DND-41 (cell line): ENCODE results near the gene ALDH16A1.

Experiments
- ATAC-seq: fragments of 200-7000 bp; cut with Tn5 transposase; 3 replicates; pipeline ENCODE4 v1.9.1; 2021; ENCODE audit warnings: low read depth; ENCODE audit not compliant: insufficient read depth
- DNase-seq: peaks from one replicate; pipeline ENCODE4 v3.0.0-alpha.2; 2020
- H2AFZ ChIP-seq: 2 replicates; pipeline ENCODE4 v1.6.0; 2012; ENCODE audit warnings: low read depth, low read length
- H3K27ac ChIP-seq: 2 replicates; pipeline ENCODE4 v1.5.1; 2012; ENCODE audit warnings: low read length, inconsistent platforms
- H3K27me3 ChIP-seq: fragments of 200-600 bp; sonication (generic); 2 replicates; pipeline ENCODE4 v1.6.0; 2012; ENCODE audit warnings: low read length, mild to moderate bottlenecking, inconsistent platforms; ENCODE audit not compliant: insufficient read depth, poor library complexity
- H3K36me3 ChIP-seq: 2 replicates; pipeline ENCODE4 v1.5.1; 2012; ENCODE audit warnings: low read length, inconsistent platforms; ENCODE audit not compliant: insufficient read depth
- H3K4me1 ChIP-seq: 2 replicates; pipeline ENCODE4 v1.5.1; 2012; ENCODE audit warnings: mild to moderate bottlenecking, low read length; ENCODE audit not compliant: insufficient read depth
- H3K4me2 ChIP-seq: 2 replicates; pipeline ENCODE4 v1.6.0; 2012; ENCODE audit warnings: mild to moderate bottlenecking, moderate library complexity, low read length, inconsistent platforms; ENCODE audit not compliant: insufficient read depth
- H3K4me3 ChIP-seq, 2 experiments: fragments of 200-600 bp in 1 of 2; shearing (Covaris generic) in 1 of 2; 2 replicates each; pipeline ENCODE4 v1.5.1; 2012 to 2016; ENCODE audit warnings: inconsistent platforms in 2 of 2, low read length in 2 of 2, mild to moderate bottlenecking in 2 of 2, low read depth in 1 of 2, moderate library complexity in 1 of 2
- H3K79me2 ChIP-seq: 2 replicates; pipeline ENCODE4 v1.6.0; 2012; ENCODE audit warnings: low read length, inconsistent platforms; ENCODE audit not compliant: insufficient read depth
- H3K9ac ChIP-seq: 2 replicates; pipeline ENCODE4 v1.6.0; 2012; ENCODE audit warnings: low read depth, mild to moderate bottlenecking, inconsistent platforms, low read length, moderate library complexity
- H3K9me3 ChIP-seq: 2 replicates; pipeline ENCODE4 v1.5.1; 2012; ENCODE audit warnings: low read length, moderate library complexity, mild to moderate bottlenecking, inconsistent platforms; ENCODE audit not compliant: insufficient read depth, severe bottlenecking
- H4K20me1 ChIP-seq: 2 replicates; pipeline ENCODE4 v1.6.0; 2012; ENCODE audit warnings: low read length; ENCODE audit not compliant: insufficient read depth
- CTCF ChIP-seq: IDR thresholded peaks from 2 replicates; pipeline ENCODE4 v1.5.1; 2012; ENCODE audit warnings: borderline replicate concordance, low read length, moderate library complexity, mild to moderate bottlenecking; ENCODE audit not compliant: poor library complexity, severe bottlenecking; ENCODE audit errors: extremely low read depth
- EZH2 ChIP-seq: IDR thresholded peaks from 3 replicates; pipeline ENCODE4 v1.6.1; 2012; ENCODE audit warnings: borderline replicate concordance, low read depth, mild to moderate bottlenecking, moderate library complexity, low read length, inconsistent platforms; ENCODE audit not compliant: severe bottlenecking

ALDH16A1 gene

GRCh38 chr19:49486232-49486631 is 33.2 kb downstream of the ALDH16A1 start:
- Histone ChIP-seq H3K4me1 (peaks cover 37% of the 10 kb centered on the region), H2AFZ (peak overlapping the region; percentile 83; the same call in 1 of the 2 replicates), H3K27ac (peak overlapping the region; percentile 81), H3K9ac (peak overlapping the region; percentile 87), H4K20me1 (peaks cover 36% of the 10 kb centered on the region), H3K4me2 (peak overlapping the region; percentile 64), H3K4me3 (peak overlapping the region in 1 of 2 experiments; percentile 55; a peak in 2 of 4 replicates), H3K27me3 (no peaks in the 10 kb centered on the region), H3K36me3 (peaks cover 38% of the 10 kb centered on the region), H3K9me3 (no peaks in the 10 kb centered on the region), H3K79me2 (peaks cover 44% of the 10 kb centered on the region)
- ATAC-seq = no peak
- TF ChIP-seq EZH2 (no peak), CTCF (no peak)
- DNase-seq = no peak

GRCh38 chr19:49486710-49487276 is 33.8 kb downstream of the ALDH16A1 start:
- H3K36me3 ChIP-seq = peaks cover 43% of the 10 kb centered on the region
- peaks cover 37% of the 10 kb centered on the region for H3K4me1 ChIP-seq
- H3K4me3 ChIP-seq = peak overlapping the region in 1 of 2 experiments; percentile 55; a peak in 2 of 4 replicates
- H2AFZ ChIP-seq = peak overlapping the region; percentile 83
- H3K27me3 ChIP-seq = no peaks in the 10 kb centered on the region
- peak overlapping the region; percentile 64 for H3K4me2 ChIP-seq
- ATAC-seq (no peak), DNase-seq (no peak)
- no peaks in the 10 kb centered on the region for H3K9me3 ChIP-seq
- TF ChIP-seq EZH2 (no peak), CTCF (no peak)
- H4K20me1 ChIP-seq = peaks cover 38% of the 10 kb centered on the region
- peak overlapping the region; percentile 81 for H3K27ac ChIP-seq
- H3K79me2 ChIP-seq = peaks cover 44% of the 10 kb centered on the region
- peak overlapping the region; percentile 87 for H3K9ac ChIP-seq

- peak within 1 kb of the TSS; percentile 67 to 88 for H3K4me3 ChIP-seq
- H3K27ac ChIP-seq = peak within 1 kb of the TSS; percentile 96
- H3K36me3 ChIP-seq = peaks cover 50% of the 10 kb centered on the region
- DNase-seq (peak; percentile 100), ATAC-seq (peak; percentile 93)
- peaks cover 41% of the 10 kb centered on the region for H4K20me1 ChIP-seq
- H3K79me2 ChIP-seq = peaks cover 44% of the 10 kb centered on the region
- H3K9ac ChIP-seq = peak within 1 kb of the TSS; percentile 87
- H2AFZ ChIP-seq = peak within 1 kb of the TSS; percentile 83
- no peak for TF ChIP-seq EZH2
- no peak for TF ChIP-seq CTCF
- no peaks in the 10 kb centered on the region for H3K27me3 ChIP-seq
- peak within 1 kb of the TSS; percentile 75 for H3K4me2 ChIP-seq
- peaks cover 37% of the 10 kb centered on the region for H3K4me1 ChIP-seq
- no peaks in the 10 kb centered on the region for H3K9me3 ChIP-seq
These were observed 34.4 kb downstream of the ALDH16A1 start, which contains the start of gene RPL13A for GRCh38 chr19:49487277-49488045. Gene RPL13A, plus strand, starts transcription at chr19:49487608. Its CDS starts 22 bp downstream, at chr19:49487630.
